Activated naive CD8-positive, alpha-beta T cell treated with anti-CD3 and anti-CD28 coated beads, Interleukin-2, amount 10 ng/mL, durations not matched to agents 7 days and 5 days (primary cell): ENCODE data around the gene AHSG. TPM values are rescaled to one million over a fixed set of nuclear protein-coding genes. Genes with fewer than 3 reads are reported as not detected.

ENCODE experiments used
- ATAC-seq: fragments of 150-1000 bp; cut with Tn5 transposase; one replicate; pipeline ENCODE4 v1.10.0; 2021; ENCODE audit warnings: low read depth, moderate library complexity
- POLR2A ChIA-PET: fragments of 350-600 bp; sonication (Branson Sonifier 250); formaldehyde crosslinking; loops from one replicate; lab custom pipeline; 2021; ENCODE audit warnings: antibody characterized with exemption; lab: Charles Lee
- DNase-seq: peaks from one replicate; pipeline ENCODE4 v3.0.0; 2021
- H3K27ac Mint-ChIP-seq: one replicate; pipeline ENCODE4 v1.8.0; 2022; ENCODE audit warnings: mild to moderate bottlenecking, mixed read lengths
- H3K27me3 Mint-ChIP-seq: one replicate; pipeline ENCODE4 v1.8.0; 2022; ENCODE audit warnings: mild to moderate bottlenecking, moderate library complexity, mixed read lengths
- H3K36me3 Mint-ChIP-seq: one replicate; pipeline ENCODE4 v1.8.0; 2021; ENCODE audit warnings: mild to moderate bottlenecking, mixed read lengths
- H3K4me1 Mint-ChIP-seq: one replicate; pipeline ENCODE4 v1.8.0; 2021; ENCODE audit warnings: mixed read lengths
- H3K4me3 Mint-ChIP-seq: one replicate; pipeline ENCODE4 v1.8.0; 2022; ENCODE audit warnings: mild to moderate bottlenecking, moderate library complexity, mixed read lengths
- H3K9me3 Mint-ChIP-seq: one replicate; pipeline ENCODE4 v1.8.0; 2021; ENCODE audit warnings: mixed read lengths
- total RNA-seq, 2 experiments: library from RNA; stranded (reverse); gene quantifications; one replicate each; pipeline ENCODE4 v1.2.3, GENCODE V29; 2021

Gene AHSG
- total RNA-seq, 2 experiments from 2014 or later, result not detected

DNA sequence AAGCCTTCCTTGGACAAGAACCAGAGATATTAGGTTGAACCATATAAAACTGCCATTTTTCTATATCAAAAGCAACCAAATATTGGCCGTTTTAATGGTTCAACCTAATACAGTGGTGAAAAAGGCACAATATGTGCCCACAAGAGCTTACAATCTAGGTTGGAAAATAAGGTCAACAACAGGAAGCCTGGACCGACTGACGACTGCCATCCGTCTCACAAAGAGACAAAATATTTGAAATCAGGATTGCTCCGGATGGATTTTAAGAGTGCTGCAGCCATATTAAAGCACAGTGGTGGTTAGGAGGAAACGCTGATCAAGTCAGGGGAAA is 1.4 kb downstream of the AHSG start:
- POLR2A ChIA-PET, result interaction anchor here (1.0 to 6.3 kb wide), 4 partner anchors 44 to 192 kb away, joined by 3 to 36 read pairs (median 4); partner anchors contain the start of genes DNAJB11 and EIF4A2
- H3K4me1 Mint-ChIP-seq, result peaks cover 18% of the 10 kb centered on the region
- H3K4me3 Mint-ChIP-seq, result peak overlapping the region; percentile 54
- H3K27me3 Mint-ChIP-seq, result peaks cover 28% of the 10 kb centered on the region
- H3K27ac Mint-ChIP-seq, result no peak overlapping the region
- H3K36me3 Mint-ChIP-seq, result no peaks in the 10 kb centered on the region
- no peaks in the 10 kb centered on the region for H3K9me3 Mint-ChIP-seq
- DNase-seq (no peak), ATAC-seq (no peak)

DNA sequence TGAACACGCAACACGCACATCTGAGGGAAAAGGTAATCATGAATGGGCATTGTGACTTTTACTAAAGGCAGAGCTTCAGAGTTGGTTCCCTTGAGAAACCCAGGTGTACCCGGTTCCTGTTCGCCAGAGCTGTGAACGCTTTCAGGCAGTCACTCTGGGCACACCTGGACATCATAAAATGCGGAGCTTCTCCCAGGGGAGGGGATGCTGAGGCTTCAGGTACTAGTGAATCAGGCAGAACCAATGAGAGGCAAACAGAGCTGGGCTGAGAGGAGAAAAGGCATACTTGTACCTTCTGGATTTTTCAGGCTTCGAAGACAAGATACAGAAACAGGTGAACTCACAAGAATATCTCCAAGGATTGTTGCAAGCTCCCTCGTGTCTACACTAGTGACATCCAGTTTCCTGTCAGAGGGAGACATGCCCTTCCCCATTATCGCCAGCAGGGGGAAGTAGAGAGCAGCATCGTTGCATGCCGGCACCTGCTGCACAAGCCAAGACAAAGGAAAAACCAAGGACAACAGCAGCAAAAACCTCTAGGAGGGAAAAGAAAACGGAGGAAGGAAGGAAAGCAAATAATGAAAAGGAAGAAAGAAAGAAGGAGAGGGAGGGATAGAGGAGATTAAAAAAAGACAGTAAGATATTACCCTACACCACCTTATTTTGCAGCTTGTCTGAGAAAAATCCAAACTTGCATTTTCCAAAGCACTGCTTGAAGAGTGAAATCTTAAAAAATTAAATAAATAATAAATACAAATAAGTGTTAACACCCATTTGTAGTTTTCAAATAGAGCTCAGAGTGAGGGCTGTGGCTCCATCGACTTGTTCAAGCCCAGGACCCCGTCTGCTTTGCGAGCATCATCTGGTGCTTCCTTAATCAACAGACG is 2.0 kb downstream of the AHSG start:
- Mint-ChIP-seq H3K27ac (no peak overlapping the region), H3K27me3 (peaks cover 28% of the 10 kb centered on the region), H3K4me1 (peaks cover 18% of the 10 kb centered on the region), H3K9me3 (no peaks in the 10 kb centered on the region), H3K36me3 (no peaks in the 10 kb centered on the region), H3K4me3 (peak overlapping the region; percentile 54)
- POLR2A ChIA-PET, result interaction anchor here (1.0 to 6.3 kb wide), 5 partner anchors 45 to 207 kb away, joined by 3 to 36 read pairs (median 3); partner anchors contain the start of genes DNAJB11 and EIF4A2
- ATAC-seq (peak; percentile 46), DNase-seq (peak; percentile 72)

DNA sequence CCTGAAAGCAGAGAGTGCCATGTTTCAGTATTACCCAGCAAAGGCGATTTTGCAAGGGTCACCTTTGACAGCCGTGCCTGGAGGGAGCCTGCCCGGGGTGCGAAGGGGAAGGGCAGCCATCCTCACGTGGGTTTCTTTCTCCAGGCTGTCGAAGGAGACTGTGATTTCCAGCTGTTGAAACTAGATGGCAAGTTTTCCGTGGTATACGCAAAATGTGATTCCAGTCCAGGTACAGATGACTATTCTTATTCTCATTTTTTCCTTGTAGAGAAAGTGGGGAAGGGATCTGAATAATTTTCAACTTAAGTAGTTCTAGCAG is 3.4 kb downstream of the AHSG start:
- Mint-ChIP-seq H3K9me3 (no peaks in the 10 kb centered on the region), H3K27ac (no peak overlapping the region), H3K27me3 (peaks cover 23% of the 10 kb centered on the region), H3K36me3 (no peaks in the 10 kb centered on the region), H3K4me1 (peaks cover 18% of the 10 kb centered on the region), H3K4me3 (no peak overlapping the region)
- no peak for ATAC-seq
- POLR2A ChIA-PET, result interaction anchor here (1.1 to 6.3 kb wide), 5 partner anchors 167 to 678 kb away, joined by 3 to 36 read pairs (median 4); partner anchors contain the start of genes EIF4A2 and TRA2B
- DNase-seq, result no peak

DNA sequence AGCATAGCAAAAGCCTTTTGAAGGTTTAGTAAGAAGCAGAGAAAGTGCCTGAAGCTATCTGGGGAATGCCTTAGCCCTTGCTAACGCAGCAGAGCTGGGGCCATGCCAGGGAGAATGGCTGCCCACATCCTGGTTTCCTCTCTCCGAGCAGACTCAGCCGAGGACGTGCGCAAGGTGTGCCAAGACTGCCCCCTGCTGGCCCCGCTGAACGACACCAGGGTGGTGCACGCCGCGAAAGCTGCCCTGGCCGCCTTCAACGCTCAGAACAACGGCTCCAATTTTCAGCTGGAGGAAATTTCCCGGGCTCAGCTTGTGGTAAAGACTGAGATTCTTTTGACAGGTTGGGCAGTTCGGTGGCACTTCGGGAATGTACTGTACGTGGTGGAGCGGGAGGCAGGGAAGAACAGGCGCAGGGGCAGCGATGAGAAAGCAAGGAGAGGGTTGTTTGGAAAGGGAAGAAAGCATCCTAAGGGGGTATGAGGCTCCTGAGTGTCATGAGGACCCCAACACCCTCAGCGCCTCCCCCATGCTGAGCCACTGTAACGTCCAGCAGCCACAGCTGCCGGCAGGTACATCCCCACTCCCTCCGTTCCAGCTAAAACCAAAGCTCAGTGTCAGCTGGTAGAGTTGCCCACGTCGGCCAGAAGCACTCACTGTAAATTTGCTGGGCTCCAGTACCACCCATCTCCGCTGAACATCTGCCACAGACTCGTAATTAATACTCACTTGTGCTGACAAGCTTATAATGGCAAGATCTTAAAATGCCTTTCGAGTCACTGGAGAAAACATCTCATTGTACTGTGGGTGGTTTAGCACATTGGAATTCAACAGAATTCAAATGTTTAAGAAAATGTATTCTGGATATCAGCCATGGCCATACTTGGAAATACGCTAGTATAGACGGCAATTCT is 4.4 kb downstream of the AHSG start:
- Mint-ChIP-seq H3K27me3 (peaks cover 23% of the 10 kb centered on the region), H3K9me3 (no peaks in the 10 kb centered on the region), H3K36me3 (no peaks in the 10 kb centered on the region), H3K27ac (peak overlapping the region; percentile 22), H3K4me1 (peaks cover 18% of the 10 kb centered on the region), H3K4me3 (peak overlapping the region; percentile 66)
- DNase-seq (peak; percentile 83), ATAC-seq (peak; percentile 100)
- POLR2A ChIA-PET, result interaction anchor here (1.1 to 6.3 kb wide), 6 partner anchors 47 to 679 kb away, joined by 3 to 36 read pairs (median 5); partner anchors contain the start of genes DNAJB11, EIF4A2 and TRA2B

DNA sequence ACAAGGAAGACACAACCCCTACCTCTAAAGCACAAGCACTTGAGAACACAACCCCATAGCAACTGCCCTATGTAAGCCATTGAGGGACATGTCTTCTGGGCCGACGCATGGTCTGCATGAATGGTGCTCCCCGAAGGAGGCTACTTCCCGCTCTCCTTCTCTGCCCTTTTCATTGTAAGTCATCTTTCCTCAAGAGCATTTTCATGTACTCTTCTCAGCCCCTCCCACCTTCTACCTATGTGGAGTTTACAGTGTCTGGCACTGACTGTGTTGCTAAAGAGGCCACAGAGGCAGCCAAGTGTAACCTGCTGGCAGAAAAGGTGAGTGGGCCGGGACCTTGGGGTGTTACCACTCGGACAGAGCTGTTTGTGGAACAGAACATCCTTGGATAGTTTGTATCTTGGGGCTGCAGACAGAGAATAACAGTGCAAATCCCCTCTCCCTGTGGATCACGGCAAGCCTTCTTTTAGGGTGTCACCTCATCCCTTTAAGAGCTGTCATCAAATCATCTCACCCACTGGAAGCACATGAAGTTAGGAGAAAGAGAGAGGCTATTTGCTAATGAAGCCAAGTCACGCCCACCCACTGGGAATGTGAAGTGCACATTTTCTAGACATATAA is 5.6 kb downstream of the AHSG start:
- H3K4me3 Mint-ChIP-seq, result no peak overlapping the region
- ATAC-seq, result no peak

DNA sequence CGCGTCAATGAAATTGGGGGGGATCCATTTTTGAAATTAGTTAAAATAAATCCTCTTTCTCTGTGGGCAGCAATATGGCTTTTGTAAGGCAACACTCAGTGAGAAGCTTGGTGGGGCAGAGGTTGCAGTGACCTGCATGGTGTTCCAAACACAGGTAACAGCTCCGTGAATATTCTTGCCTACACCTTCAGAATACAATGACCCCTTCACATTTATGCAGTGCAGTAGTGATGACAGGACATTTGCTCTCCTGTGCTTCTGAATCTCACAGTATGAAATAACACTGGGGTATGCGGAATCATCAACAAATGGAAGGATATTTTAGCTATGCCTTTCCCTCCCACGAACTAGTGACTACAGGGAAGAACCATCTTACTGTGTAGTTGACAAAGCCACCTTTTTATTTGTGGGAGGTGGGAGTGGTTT is 6.9 kb downstream of the AHSG start:
- Mint-ChIP-seq H3K36me3 (no peaks in the 10 kb centered on the region), H3K27ac (no peak overlapping the region), H3K4me3 (no peak overlapping the region), H3K4me1 (peaks cover 13% of the 10 kb centered on the region), H3K27me3 (peaks cover 18% of the 10 kb centered on the region), H3K9me3 (no peaks in the 10 kb centered on the region)
- POLR2A ChIA-PET, result no interaction called here
- ATAC-seq (no peak), DNase-seq (no peak)

More for the DNA sequence above, 5.6 kb downstream of the AHSG start:
- no peak for DNase-seq
- H3K36me3 Mint-ChIP-seq, result no peaks in the 10 kb centered on the region
- peaks cover 18% of the 10 kb centered on the region for H3K4me1 Mint-ChIP-seq
- peaks cover 22% of the 10 kb centered on the region for H3K27me3 Mint-ChIP-seq
- H3K9me3 Mint-ChIP-seq, result no peaks in the 10 kb centered on the region
- no peak overlapping the region for H3K27ac Mint-ChIP-seq
- POLR2A ChIA-PET, result interaction anchor here (6.3 kb wide), 1 partner anchor 165 kb away, joined by 36 read pairs; the partner anchor contains the start of gene EIF4A2

DNA sequence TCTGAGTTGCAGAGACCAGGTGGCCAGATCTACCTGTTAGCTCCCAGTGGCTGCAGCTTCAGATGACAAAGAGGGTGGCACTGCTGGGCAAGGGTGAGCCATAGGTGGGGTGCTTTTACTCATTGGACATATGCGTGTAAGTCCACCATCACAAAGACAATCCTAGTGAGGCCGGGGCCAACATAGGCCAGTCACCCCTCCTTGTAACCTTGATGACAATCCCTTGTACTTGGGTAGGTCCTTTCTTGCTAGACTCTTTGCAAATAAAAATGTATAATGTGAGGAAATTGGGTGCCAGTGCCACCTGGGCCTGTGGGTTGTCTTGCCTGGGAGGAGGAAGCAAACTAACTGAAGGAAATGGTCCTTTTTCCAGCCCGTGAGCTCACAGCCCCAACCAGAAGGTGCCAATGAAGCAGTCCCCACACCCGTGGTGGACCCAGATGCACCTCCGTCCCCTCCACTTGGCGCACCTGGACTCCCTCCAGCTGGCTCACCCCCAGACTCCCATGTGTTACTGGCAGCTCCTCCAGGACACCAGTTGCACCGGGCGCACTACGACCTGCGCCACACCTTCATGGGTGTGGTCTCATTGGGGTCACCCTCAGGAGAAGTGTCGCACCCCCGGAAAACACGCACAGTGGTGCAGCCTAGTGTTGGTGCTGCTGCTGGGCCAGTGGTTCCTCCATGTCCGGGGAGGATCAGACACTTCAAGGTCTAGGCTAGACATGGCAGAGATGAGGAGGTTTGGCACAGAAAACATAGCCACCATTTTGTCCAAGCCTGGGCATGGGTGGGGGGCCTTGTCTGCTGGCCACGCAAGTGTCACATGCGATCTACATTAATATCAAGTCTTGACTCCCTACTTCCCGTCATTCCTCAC is 7.6 kb downstream of the AHSG start:
- no peak overlapping the region for H3K4me3 Mint-ChIP-seq
- ATAC-seq (no peak), DNase-seq (no peak)
- no peak overlapping the region for H3K27ac Mint-ChIP-seq
- peaks cover 11% of the 10 kb centered on the region for H3K4me1 Mint-ChIP-seq
- no peaks in the 10 kb centered on the region for H3K36me3 Mint-ChIP-seq
- H3K27me3 Mint-ChIP-seq, result peaks cover 16% of the 10 kb centered on the region
- H3K9me3 Mint-ChIP-seq, result no peaks in the 10 kb centered on the region
- POLR2A ChIA-PET, result no interaction called here

DNA sequence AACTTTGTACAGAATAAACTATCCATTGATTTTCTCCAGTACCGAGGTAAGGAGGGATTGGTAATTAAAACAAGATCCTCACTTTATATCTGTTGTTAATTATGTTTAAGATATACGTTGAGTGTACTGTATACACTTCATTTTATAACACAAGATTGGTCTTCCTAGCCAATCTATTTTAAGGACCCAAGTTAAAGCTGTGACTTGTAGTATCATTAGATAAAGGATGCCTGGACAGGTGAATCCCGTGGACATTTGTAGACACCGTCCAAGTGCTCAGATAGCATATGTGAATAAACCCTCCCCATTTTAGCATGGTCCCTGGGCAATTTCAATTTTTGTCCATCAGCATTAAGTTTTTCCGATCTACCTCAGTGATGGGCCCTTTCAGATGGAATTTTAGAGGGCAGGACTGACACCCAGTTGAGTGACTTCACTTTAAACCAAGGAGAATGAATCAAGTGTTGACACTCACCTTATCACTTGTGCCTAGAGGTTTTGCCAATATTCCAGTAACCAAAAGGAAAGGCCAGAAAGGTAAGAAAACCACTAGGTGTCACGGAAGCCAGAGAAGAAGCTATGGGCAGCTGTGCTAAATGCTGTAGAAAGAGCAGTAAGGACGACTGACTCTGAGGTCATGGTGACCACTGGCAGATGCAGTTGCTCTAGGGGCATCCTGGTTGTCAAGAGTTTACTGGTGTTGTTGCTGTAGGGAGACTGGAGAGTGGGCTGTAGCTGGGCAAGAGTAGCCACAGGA is 9.2 kb downstream of the AHSG start:
- no peaks in the 10 kb centered on the region for H3K36me3 Mint-ChIP-seq

GRCh38 chr3:186622651-186623310 is 9.9 kb downstream of the AHSG start:
- Mint-ChIP-seq H3K27ac (no peak overlapping the region), H3K9me3 (no peaks in the 10 kb centered on the region), H3K36me3 (no peaks in the 10 kb centered on the region), H3K4me3 (no peak overlapping the region), H3K27me3 (peaks cover 13% of the 10 kb centered on the region), H3K4me1 (no peaks in the 10 kb centered on the region)
- POLR2A ChIA-PET, result no interaction called here
- no peak for DNase-seq
- ATAC-seq, result no peak

More for the DNA sequence above, 9.2 kb downstream of the AHSG start:
- Mint-ChIP-seq H3K27me3 (peaks cover 15% of the 10 kb centered on the region), H3K9me3 (no peaks in the 10 kb centered on the region), H3K27ac (no peak overlapping the region), H3K4me3 (no peak overlapping the region), H3K4me1 (peaks cover 4% of the 10 kb centered on the region)
- POLR2A ChIA-PET, result no interaction called here
- ATAC-seq, result no peak
- no peak for DNase-seq

DNA sequence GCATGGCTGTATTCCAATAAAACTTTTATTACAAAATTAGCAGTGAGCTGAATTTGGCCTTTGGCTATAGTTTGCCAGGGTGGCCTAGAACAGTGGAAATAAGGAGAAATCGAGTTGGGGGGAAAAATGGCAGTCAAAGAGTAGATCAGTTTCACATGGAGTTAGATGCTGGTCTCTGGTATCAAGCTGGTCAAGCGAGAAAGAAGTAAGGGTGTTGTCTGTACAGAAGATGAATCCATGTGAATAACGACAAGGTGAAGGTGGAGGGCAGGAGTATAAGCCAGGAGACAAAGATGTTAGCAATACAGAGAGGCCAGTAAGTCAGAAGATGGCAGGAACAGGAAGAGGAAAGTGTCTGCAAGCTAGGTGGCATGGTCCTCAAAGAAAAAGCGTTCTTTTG is 11.7 kb downstream of the AHSG start:
- Mint-ChIP-seq H3K4me3 (no peak overlapping the region), H3K4me1 (no peaks in the 10 kb centered on the region), H3K36me3 (no peaks in the 10 kb centered on the region), H3K9me3 (no peaks in the 10 kb centered on the region), H3K27ac (no peak overlapping the region), H3K27me3 (peaks cover 9% of the 10 kb centered on the region)
- DNase-seq, result no peak
- ATAC-seq, result no peak
- POLR2A ChIA-PET, result no interaction called here

DNA sequence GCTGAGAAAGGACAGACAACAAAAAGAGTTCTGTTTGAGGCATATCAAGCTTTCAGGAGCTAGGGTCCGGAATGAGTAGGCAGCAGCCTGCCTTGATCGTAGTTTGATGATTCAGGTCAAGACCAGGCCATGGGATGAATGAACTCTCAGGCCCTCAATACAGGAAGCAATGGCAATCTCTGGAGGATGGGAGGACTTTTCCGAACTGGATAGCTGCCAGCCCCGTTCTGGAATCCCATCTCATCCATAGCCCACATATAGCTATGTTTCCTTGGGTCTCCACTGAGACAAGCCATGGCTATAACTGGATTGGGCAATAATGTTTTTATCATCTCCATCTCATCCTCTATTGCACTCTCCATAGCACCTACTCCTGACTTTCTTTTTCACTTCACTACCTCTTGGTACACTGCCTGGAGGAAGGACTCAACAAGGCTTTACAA is 12.8 kb downstream of the AHSG start:
- Mint-ChIP-seq H3K4me1 (no peaks in the 10 kb centered on the region), H3K27ac (no peak overlapping the region), H3K9me3 (no peaks in the 10 kb centered on the region), H3K4me3 (no peak overlapping the region), H3K36me3 (no peaks in the 10 kb centered on the region), H3K27me3 (peaks cover 15% of the 10 kb centered on the region)
- DNase-seq (no peak), ATAC-seq (no peak)
- POLR2A ChIA-PET, result no interaction called here
